Gastrocnemius medialis (tissue), 4 donors: Measurements from ENCODE around the gene MBOAT7. TPM values are rescaled to one million over a fixed set of nuclear protein-coding genes. Genes with fewer than 3 reads are reported as not detected.

Source experiments
- ATAC-seq, 2 donors: fragments of 150-250 bp; one replicate each; pipeline ENCODE4 v1.9.1; 2016
- DNase-seq, 2 donors: peaks; one replicate each; pipeline ENCODE4 v3.0.0-alpha.2; 2019
- H3K27ac ChIP-seq, 4 donors: fragments of 200-600 bp; sonication (generic); 1 replicate in 1 of 4; 2 replicates in 3 of 4; pipeline ENCODE4 v1.5.1; 2016 to 2018; ENCODE audit warnings: mild to moderate bottlenecking in 2 of 4, moderate library complexity in 1 of 4
- H3K27me3 ChIP-seq, 3 donors: fragments of 200-600 bp; sonication (generic) in 2 of 3; 1 replicate in 1 of 3; 2 replicates in 2 of 3; pipeline versions ENCODE4 v1.5.1 to v1.6.0; 2016 to 2019; ENCODE audit warnings: mild to moderate bottlenecking in 1 of 3, moderate library complexity in 1 of 3
- H3K36me3 ChIP-seq, 2 donors: fragments of 200-600 bp; sonication (generic) in 1 of 2; one replicate each; pipeline ENCODE4 v1.5.1; 2017 to 2018
- H3K4me1 ChIP-seq, 2 donors: fragments of 200-600 bp; sonication (generic) in 1 of 2; one replicate each; pipeline ENCODE4 v1.5.1; 2016 to 2017; ENCODE audit warnings: mild to moderate bottlenecking in 2 of 2
- H3K4me3 ChIP-seq, 4 donors: fragments of 200-600 bp; sonication (generic) in 3 of 4; 1 replicate in 1 of 4; 2 replicates in 3 of 4; pipeline ENCODE4 v1.5.1; 2016 to 2019; ENCODE audit warnings: mild to moderate bottlenecking in 2 of 4
- H3K9me3 ChIP-seq, 3 donors: fragments of 200-600 bp; sonication (generic) in 2 of 3; 1 replicate in 1 of 3; 2 replicates in 2 of 3; pipeline ENCODE4 v1.5.1; 2016 to 2019
- POLR2A ChIP-seq, 2 donors: fragments of 450-650 bp; IDR thresholded peaks; one replicate each; pipeline ENCODE4 v1.6.1; 2017; ENCODE audit warnings: antibody characterized with exemption in 2 of 2, mild to moderate bottlenecking in 2 of 2, moderate library complexity in 2 of 2
- in situ Hi-C, 4 donors: fragments of 200-750 bp; cut with MboI; loops; one replicate each; pipeline versions ENCODE4 v1.15.0 to v1.8.0; 2017; ENCODE audit warnings: low sequenced_read_pairs in 4 of 4
- intact Hi-C: fragments of 100-400 bp; cut with DNase I; formaldehyde crosslinking; loops from one replicate; pipeline ENCODE4 v1.15.1; 2023; ENCODE audit warnings: low total_unique reads
- total RNA-seq, 4 donors: library from RNA; depleted of rRNA; stranded (reverse); fragments of >200 nt; gene quantifications; one replicate each; pipeline versions ENCODE4 v1.1.0 to v1.2.3, GENCODE V29; 2016
- TF ChIP-seq, protein P1 (sequence below), 5 experiments: fragments of 450-650 bp in 3 of 5; fragments of 200-600 bp in 2 of 5; sonication (generic) in 2 of 5; IDR thresholded peaks in 4 of 5; conservative IDR thresholded peaks in 1 of 5; 1 replicate in 4 of 5; 2 replicates in 1 of 5; pipeline ENCODE4 v1.5.1; 2016 to 2019; ENCODE audit warnings: antibody characterized with exemption in 5 of 5, mild to moderate bottlenecking in 3 of 5, moderate library complexity in 3 of 5

MBOAT7 gene
- total RNA-seq, 4 donors from 2014 or later = 11.6 to 36.4 (median 19.3) TPM

DNA sequence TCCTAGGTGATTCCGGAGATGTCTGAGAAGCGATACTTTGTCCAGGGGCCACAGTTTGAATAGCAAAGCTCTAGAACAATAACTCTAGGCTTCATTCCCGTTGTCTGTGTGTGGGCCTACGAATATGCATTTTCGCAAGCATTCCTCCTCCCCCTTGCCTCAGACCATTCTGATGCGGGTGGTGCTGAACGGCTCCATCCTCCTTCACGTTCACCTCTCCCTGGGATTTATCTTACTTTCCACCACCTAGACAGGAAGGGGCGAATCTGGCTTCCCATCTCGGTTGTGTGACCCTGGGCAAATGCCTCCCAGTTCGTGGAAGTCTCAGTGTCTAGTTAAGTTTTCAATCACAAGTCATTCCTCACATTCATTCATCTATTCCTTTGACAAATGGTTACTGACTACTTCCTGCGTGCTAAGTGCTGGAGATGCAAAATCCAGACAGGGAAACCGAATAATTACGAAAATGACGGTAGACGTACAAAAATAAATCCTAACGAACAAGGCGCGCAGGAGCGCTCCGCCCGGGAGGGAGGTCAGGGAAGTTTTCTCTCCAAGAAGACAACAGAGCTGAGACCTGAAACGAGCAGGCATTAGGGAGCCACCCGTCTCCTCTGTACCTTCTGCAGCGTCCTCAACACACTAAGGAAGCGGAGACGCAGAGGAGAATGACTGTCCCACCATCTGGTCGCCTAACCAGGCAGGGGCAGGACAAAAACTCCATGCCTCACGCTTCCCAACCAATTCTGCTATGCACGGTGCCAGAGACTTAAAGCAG lies 53.1 kb downstream of the MBOAT7 start:
- intact Hi-C loops = no loop called here
- H3K36me3 ChIP-seq = peaks cover 0 to 9% of the 10 kb centered on the region in 2 donors
- ATAC-seq (peak; percentile 1 to 3), DNase-seq (no peak)
- no peak for TF ChIP-seq POLR2A (IDR thresholded peaks at IDR 0.05)
- TF ChIP-seq, protein P1, sequence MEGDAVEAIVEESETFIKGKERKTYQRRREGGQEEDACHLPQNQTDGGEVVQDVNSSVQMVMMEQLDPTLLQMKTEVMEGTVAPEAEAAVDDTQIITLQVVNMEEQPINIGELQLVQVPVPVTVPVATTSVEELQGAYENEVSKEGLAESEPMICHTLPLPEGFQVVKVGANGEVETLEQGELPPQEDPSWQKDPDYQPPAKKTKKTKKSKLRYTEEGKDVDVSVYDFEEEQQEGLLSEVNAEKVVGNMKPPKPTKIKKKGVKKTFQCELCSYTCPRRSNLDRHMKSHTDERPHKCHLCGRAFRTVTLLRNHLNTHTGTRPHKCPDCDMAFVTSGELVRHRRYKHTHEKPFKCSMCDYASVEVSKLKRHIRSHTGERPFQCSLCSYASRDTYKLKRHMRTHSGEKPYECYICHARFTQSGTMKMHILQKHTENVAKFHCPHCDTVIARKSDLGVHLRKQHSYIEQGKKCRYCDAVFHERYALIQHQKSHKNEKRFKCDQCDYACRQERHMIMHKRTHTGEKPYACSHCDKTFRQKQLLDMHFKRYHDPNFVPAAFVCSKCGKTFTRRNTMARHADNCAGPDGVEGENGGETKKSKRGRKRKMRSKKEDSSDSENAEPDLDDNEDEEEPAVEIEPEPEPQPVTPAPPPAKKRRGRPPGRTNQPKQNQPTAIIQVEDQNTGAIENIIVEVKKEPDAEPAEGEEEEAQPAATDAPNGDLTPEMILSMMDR (IDR thresholded peaks at IDR 0.05 in 4 of 5, conservative IDR thresholded peaks at IDR 0.05 in 1 of 5) = no peak
- peaks cover 29 to 44% of the 10 kb centered on the region in 2 donors for H3K4me1 ChIP-seq
- peak overlapping the region; percentile 46 to 58 (median 54) for H3K4me3 ChIP-seq
- H3K9me3 ChIP-seq = no peaks in the 10 kb centered on the region
- H3K27me3 ChIP-seq = no peaks in the 10 kb centered on the region
- H3K27ac ChIP-seq = peak overlapping the region; percentile 70 to 82 (median 72)
- in situ Hi-C loops = no loop called here

- Histone ChIP-seq H3K36me3 (peaks cover 0 to 23% of the 10 kb centered on the region in 2 donors), H3K4me1 (peaks cover 16 to 22% of the 10 kb centered on the region in 2 donors), H3K27ac (no peak overlapping the region), H3K9me3 (no peaks in the 10 kb centered on the region), H3K4me3 (no peak overlapping the region), H3K27me3 (no peaks in the 10 kb centered on the region)
- DNase-seq (no peak), ATAC-seq (no peak)
- in situ Hi-C loops (no loop called here), intact Hi-C loops (no loop called here)
- TF ChIP-seq POLR2A (IDR thresholded peaks at IDR 0.05) = no peak
- TF ChIP-seq, protein P1 (IDR thresholded peaks at IDR 0.05 in 4 of 5, conservative IDR thresholded peaks at IDR 0.05 in 1 of 5) = no peak
Measured at GRCh38 chr19:54133957-54134590, 55.3 kb downstream of the MBOAT7 start.

- no peak for DNase-seq
- Histone ChIP-seq H3K9me3 (no peaks in the 10 kb centered on the region), H3K4me3 (no peak overlapping the region), H3K27ac (no peak overlapping the region), H3K36me3 (peaks cover 0 to 30% of the 10 kb centered on the region in 2 donors), H3K4me1 (peaks cover 10 to 16% of the 10 kb centered on the region in 2 donors), H3K27me3 (no peaks in the 10 kb centered on the region)
- TF ChIP-seq, protein P1 (IDR thresholded peaks at IDR 0.05 in 4 of 5, conservative IDR thresholded peaks at IDR 0.05 in 1 of 5) = no peak
- TF ChIP-seq POLR2A (IDR thresholded peaks at IDR 0.05) = no peak
- in situ Hi-C loops = no loop called here
- intact Hi-C loops = no loop called here
- ATAC-seq = no peak
Measured at GRCh38 chr19:54133312-54133956, 55.9 kb downstream of the MBOAT7 start.

GRCh38 chr19:54129617-54129996 lies 59.8 kb downstream of the MBOAT7 start:
- Histone ChIP-seq H3K9me3 (no peaks in the 10 kb centered on the region), H3K27ac (no peak overlapping the region), H3K4me1 (no peaks in the 10 kb centered on the region), H3K36me3 (peaks cover 2 to 68% of the 10 kb centered on the region in 2 donors), H3K27me3 (no peaks in the 10 kb centered on the region), H3K4me3 (no peak overlapping the region)
- intact Hi-C loops (no loop called here), in situ Hi-C loops (no loop called here)
- TF ChIP-seq, protein P1 (IDR thresholded peaks at IDR 0.05 in 4 of 5, conservative IDR thresholded peaks at IDR 0.05 in 1 of 5) = no peak
- no peak for TF ChIP-seq POLR2A (IDR thresholded peaks at IDR 0.05)
- ATAC-seq = no peak
- no peak for DNase-seq
